Bronchial epithelial cell (primary cell): Measurements from ENCODE around the gene LAMA2. TPM values are rescaled to one million over a fixed set of nuclear protein-coding genes. Genes with fewer than 3 reads are reported as not detected.

Experiments
- DNase-seq: peaks from one replicate; pipeline ENCODE4 v3.0.0-alpha.2; 2010; ENCODE audit warnings: low read depth
- FAIRE-seq: peaks from 2 replicates; lab custom pipeline; 2011; peaks lifted over from hg19 to GRCh38; lab: Jason Lieb, UNC
- H3K27me3 ChIP-seq: 2 replicates; pipeline ENCODE4 v1.5.1; 2011; ENCODE audit warnings: low read length; ENCODE audit not compliant: control insufficient read depth, insufficient read depth
- H3K36me3 ChIP-seq: 2 replicates; pipeline ENCODE4 v1.5.1; 2011; ENCODE audit warnings: low read length; ENCODE audit not compliant: control insufficient read depth, insufficient read depth
- H3K4me3 ChIP-seq: 2 replicates; pipeline ENCODE4 v1.5.1; 2011; ENCODE audit warnings: mild to moderate bottlenecking, low read depth, low read length, control low read depth
- CTCF ChIP-seq: IDR thresholded peaks from 2 replicates; pipeline ENCODE4 v1.5.1; 2011; ENCODE audit warnings: mild to moderate bottlenecking, moderate library complexity, low read length, control low read depth, inconsistent platforms; ENCODE audit not compliant: insufficient read depth, severe bottlenecking
- total RNA-seq: library from RNA; depleted of rRNA; stranded (reverse); fragments of >200 nt; gene quantifications from 2 replicates; pipeline ENCODE4 v1.2.1, GENCODE V29; 2014

LAMA2 gene
- total RNA-seq, 1 donor from 2014 or later: 2.6 TPM

- H3K27me3 ChIP-seq: no peaks in the 10 kb centered on the region
- no peak for TF ChIP-seq CTCF
- DNase-seq (no peak), FAIRE-seq (no peak)
- no peaks in the 10 kb centered on the region for H3K36me3 ChIP-seq
- no peak overlapping the region for H3K4me3 ChIP-seq
Measured at GRCh38 chr6:128886706-128887105, 3.8 kb downstream of the LAMA2 start.

DNA sequence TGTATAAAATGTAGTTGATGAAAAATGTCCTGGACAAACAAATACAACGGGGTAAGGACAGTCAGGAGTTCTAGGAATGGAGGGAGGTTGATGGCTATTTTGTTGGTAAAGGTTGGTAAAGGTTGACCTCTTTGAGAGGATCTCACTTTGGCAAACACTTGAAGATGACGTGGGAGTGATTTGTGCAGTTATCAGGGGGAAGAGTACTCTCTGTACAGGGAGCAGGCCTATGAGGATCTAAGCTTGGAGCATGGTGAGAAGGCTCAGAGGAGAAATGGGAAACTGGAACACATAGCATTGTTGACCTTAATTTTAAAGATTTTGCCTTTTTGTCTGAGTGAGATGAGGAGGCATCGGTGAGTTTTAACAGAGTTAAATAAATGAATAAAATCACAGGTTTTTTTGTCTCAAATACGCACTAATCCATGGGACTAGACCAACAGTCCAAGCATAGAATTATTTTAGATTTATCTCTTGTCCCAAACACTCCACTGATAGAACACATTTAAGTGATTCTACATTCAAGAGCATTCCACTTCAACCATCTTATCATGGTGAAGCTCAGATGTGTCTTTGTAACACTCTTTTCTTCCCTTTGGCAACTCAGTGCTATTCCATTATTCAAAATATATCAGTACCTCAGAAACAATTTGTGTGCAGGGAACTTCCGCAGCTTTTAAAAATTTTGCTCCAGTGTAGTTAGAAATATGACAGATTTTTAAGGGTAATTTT is 5.7 kb downstream of the LAMA2 start:
- DNase-seq (no peak), FAIRE-seq (no peak)
- TF ChIP-seq CTCF: no peak
- H3K36me3 ChIP-seq: no peaks in the 10 kb centered on the region
- H3K4me3 ChIP-seq: no peak overlapping the region
- H3K27me3 ChIP-seq: no peaks in the 10 kb centered on the region

DNA sequence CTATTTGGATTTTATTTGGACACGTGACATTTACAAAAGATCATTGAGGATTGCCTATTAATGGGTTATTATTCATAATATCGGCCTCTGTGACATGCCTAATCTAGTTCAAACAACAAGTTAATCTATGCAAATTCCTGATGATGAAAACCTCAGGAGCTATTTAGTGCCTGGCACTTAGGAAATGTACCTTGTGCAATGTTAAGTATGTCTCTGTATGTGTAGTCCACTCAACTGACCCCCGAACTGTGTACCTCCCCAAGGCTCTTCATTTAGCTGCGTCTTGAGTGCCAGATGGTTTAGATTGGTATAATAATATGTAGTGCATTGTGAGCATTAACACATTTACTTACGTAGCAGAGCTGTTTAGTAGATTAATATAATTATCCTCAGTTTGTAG is 6.9 kb downstream of the LAMA2 start:
- Histone ChIP-seq H3K36me3 (no peaks in the 10 kb centered on the region), H3K27me3 (no peaks in the 10 kb centered on the region), H3K4me3 (no peak overlapping the region)
- FAIRE-seq (no peak), DNase-seq (peak; percentile 23)
- no peak for TF ChIP-seq CTCF

DNA sequence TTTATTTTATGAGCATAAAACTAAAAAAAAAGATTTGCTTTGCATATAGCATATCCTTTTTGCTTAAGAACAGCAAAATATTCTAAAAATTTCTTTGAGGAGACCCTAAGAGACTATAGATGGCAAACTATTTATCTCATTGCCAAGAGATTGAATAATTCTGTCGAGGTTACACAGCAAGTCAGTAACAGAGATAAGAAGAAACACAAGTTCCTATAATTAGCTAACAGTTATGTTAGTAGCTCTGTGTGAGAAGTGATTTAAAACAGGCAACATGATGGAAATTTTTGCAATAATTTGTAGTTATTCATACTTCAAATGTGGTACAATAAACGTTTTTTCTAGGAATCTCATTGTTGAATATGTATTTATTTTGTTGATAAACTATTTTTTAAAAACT is 9.1 kb downstream of the LAMA2 start:
- Histone ChIP-seq H3K4me3 (no peak overlapping the region), H3K36me3 (no peaks in the 10 kb centered on the region), H3K27me3 (no peaks in the 10 kb centered on the region)
- no peak for TF ChIP-seq CTCF
- DNase-seq (no peak), FAIRE-seq (no peak)

GRCh38 chr6:128899341-128900050 is 16.6 kb downstream of the LAMA2 start:
- FAIRE-seq (no peak), DNase-seq (no peak)
- Histone ChIP-seq H3K36me3 (no peaks in the 10 kb centered on the region), H3K4me3 (no peak overlapping the region), H3K27me3 (no peaks in the 10 kb centered on the region)
- no peak for TF ChIP-seq CTCF
